ENCODE measurements around the gene CLHC1. TPM values are rescaled to one million over a fixed set of nuclear protein-coding genes. Genes with fewer than 3 reads are reported as not detected.
A peak's percentile ranks its signal among the peaks of the same experiment; 100 is the strongest.
"Not testable (repeated sequence)": the region's sequence is repeated elsewhere in the genome, so short reads cannot be mapped to it uniquely, and the experiment has no call there.

The CLHC1 gene
- 10 to 100 TPM; 18.1 to 19.4 TPM for total RNA-seq

DNA sequence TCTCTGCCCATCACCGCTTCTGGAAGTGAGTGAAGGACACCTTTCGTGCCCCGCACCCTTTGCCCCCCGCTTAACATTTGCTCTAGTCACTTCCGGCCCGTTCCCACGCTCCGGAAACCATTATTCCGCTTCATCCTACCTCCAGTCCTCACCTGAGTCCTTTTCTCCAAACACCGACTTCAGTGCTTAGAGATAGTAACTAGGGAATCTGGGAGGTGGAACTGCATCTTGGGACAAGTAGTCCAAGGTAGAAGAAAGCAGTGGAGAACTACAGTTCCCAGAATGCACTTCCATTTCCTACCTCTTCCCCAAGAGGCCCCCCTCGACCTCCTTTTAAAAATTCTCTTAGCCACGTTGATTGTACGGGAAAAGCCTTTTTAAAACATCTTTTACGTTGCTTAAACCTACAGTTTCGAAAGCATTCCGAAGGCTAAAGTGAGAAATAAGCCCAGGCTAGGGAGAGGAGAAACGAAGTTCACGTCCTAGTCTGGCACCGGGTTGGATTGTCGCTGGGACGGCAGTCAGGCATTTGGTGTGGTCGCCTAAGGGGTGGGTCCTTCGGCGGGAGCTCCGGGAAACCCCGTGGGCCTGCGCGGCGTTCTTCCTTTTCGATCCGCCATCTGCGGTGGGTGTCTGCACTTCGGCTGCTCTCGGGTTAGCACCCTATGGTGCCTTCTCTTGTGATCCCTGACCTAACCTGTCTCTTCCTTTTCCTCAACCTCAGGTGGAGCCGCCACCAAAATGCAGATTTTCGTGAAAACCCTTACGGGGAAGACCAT, at the start of gene CLHC1, which contains the start of gene RPS27A:
CLHC1 (minus strand) TSS at position 210 of the 779 bp plus-strand sequence. CDS start 9,882 bp downstream, outside the sequence.
RPS27A (plus strand) TSS at position 605 of the 779 bp plus-strand sequence; CDS start at position 742, 137 bp downstream.
- DNase-seq, result peak; percentile 94
- Mint-ChIP-seq H3K27ac (peak within 1 kb of the TSS; percentile 94), H3K9me3 (no peaks in the 10 kb centered on the region), H3K27me3 (no peaks in the 10 kb centered on the region), H3K36me3 (peaks cover 32% of the 10 kb centered on the region), H3K4me3 (peak within 1 kb of the TSS; percentile 95), H3K4me1 (peaks cover 44% of the 10 kb centered on the region)
- ATAC-seq (ENCODE audit: low read depth), result peak; percentile 80
- POLR2A ChIA-PET, result interaction anchor here (0.6 to 1.4 kb wide), 9 partner anchors 9 to 674 kb away, joined by 3 to 23 read pairs (median 4); partner anchors contain the start of genes CFAP36, PPP4R3B and RTN4

GRCh38 chr2:55280851-55281546, 48.9 kb upstream of the CLHC1 start:
- ATAC-seq (ENCODE audit: low read depth); H3K36me3 Mint-ChIP-seq; H3K27me3 Mint-ChIP-seq; DNase-seq; H3K9me3 Mint-ChIP-seq: not testable (repeated sequence)
- Mint-ChIP-seq H3K4me1 (peaks cover 11% of the 10 kb centered on the region), H3K27ac (peak overlapping the region; percentile 38), H3K4me3 (peak overlapping the region; percentile 49)
- POLR2A ChIA-PET, result interaction anchor here (0.8 to 1.4 kb wide), 2 partner anchors 11 to 238 kb away, joined by 4 read pairs; partner anchors contain the start of gene CFAP36

DNA sequence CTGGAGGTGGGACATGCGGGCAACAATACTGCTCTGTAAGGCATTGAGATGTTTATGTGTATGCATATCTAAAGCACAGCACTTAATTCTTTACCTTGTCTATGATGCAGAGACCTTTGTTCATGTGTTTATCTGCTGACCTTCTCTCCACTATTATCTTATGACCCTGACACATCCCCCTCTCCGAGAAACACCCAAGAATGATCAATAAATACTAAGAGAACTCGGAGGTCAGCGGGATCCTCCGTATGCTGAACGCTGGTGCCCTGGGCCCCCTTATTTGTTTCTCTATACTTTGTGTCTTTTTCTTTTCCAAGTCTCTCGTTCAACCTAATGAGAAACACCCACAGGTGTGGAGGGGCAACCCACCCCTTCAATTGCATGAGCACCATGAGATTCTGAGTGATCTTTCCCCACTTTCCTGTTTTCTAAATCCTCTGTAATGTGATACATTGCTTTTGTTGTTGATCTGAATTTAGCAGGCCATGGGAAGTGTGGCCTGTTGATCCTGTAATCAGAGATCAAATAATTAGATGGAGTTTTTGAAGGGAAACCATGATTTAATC, 47.8 kb upstream of the CLHC1 start:
- H3K27ac Mint-ChIP-seq; H3K4me3 Mint-ChIP-seq; ATAC-seq (ENCODE audit: low read depth); DNase-seq; H3K9me3 Mint-ChIP-seq; POLR2A ChIA-PET; H3K36me3 Mint-ChIP-seq; H3K27me3 Mint-ChIP-seq: not testable (repeated sequence)
- peaks cover 11% of the 10 kb centered on the region for H3K4me1 Mint-ChIP-seq

DNA sequence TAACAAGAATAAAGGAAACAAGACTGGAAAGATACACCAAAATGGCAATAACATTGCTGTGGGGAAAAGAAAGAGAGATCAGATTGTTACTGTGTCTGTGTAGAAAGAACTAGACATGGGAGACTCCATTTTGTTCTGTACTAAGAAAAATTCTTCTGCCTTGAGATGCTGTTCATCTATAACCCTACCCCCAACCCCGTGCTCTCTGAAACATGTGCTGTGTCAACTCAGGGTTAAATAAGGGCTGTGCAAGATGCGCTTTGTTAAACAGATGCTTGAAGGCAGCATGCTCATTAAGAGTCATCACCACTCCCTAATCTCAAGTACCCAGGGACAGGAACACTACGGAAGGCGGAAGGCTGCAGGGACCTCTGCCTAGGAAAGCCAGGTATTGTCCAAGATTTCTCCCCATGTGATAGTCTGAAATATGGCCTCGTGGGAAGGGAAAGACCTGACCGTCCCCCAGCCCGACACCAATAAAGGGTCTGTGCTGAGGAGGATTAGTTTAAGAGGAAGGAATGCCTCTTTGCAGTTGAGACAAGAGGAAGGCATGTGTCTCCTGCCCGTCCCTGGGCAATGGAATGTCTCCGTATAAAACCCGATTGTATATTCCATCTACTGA, 47.2 kb upstream of the CLHC1 start:
- H3K27ac Mint-ChIP-seq; H3K36me3 Mint-ChIP-seq; H3K9me3 Mint-ChIP-seq; DNase-seq; H3K27me3 Mint-ChIP-seq; H3K4me3 Mint-ChIP-seq; POLR2A ChIA-PET; ATAC-seq (ENCODE audit: low read depth): not testable (repeated sequence)
- H3K4me1 Mint-ChIP-seq, result peaks cover 11% of the 10 kb centered on the region

GRCh38 chr2:55277310-55277709, 45.2 kb upstream of the CLHC1 start:
- H3K4me3 Mint-ChIP-seq, result no peak overlapping the region
- H3K4me1 Mint-ChIP-seq, result no peaks in the 10 kb centered on the region
- no peaks in the 10 kb centered on the region for H3K36me3 Mint-ChIP-seq
- H3K27ac Mint-ChIP-seq, result no peak overlapping the region
- no peaks in the 10 kb centered on the region for H3K9me3 Mint-ChIP-seq
- POLR2A ChIA-PET, result no interaction called here
- no peak for DNase-seq
- H3K27me3 Mint-ChIP-seq, result peaks cover 2% of the 10 kb centered on the region
- ATAC-seq (ENCODE audit: low read depth), result no peak

GRCh38 chr2:55274346-55274745, 42.3 kb upstream of the CLHC1 start:
- H3K27me3 Mint-ChIP-seq; H3K4me1 Mint-ChIP-seq; DNase-seq; H3K4me3 Mint-ChIP-seq; POLR2A ChIA-PET; H3K9me3 Mint-ChIP-seq; H3K27ac Mint-ChIP-seq; H3K36me3 Mint-ChIP-seq; ATAC-seq (ENCODE audit: low read depth): not testable (repeated sequence)

GRCh38 chr2:55269645-55269990, 37.5 kb upstream of the CLHC1 start:
- no peak for DNase-seq

GRCh38 chr2:55268907-55269644, 37.0 kb upstream of the CLHC1 start, which contains the start of gene MTIF2:
Gene MTIF2 (minus strand): TSS chr2:55269231. CDS start chr2:55263858, 5,373 bp downstream.
- Mint-ChIP-seq H3K27ac (peak within 1 kb of the TSS; percentile 94), H3K4me3 (peak within 1 kb of the TSS; percentile 91), H3K9me3 (no peaks in the 10 kb centered on the region), H3K36me3 (peaks cover 5% of the 10 kb centered on the region), H3K27me3 (no peaks in the 10 kb centered on the region), H3K4me1 (peaks cover 7% of the 10 kb centered on the region)
- POLR2A ChIA-PET, result interaction anchor here (0.7 to 1.2 kb wide), 7 partner anchors 12 to 250 kb away, joined by 3 to 4 read pairs (median 4); partner anchors contain the start of gene CFAP36
- peak; percentile 89 for DNase-seq
- ATAC-seq (ENCODE audit: low read depth), result peak; percentile 94

More at GRCh38 chr2:55269645-55269990, 37.5 kb upstream of the CLHC1 start:
- no peaks in the 10 kb centered on the region for H3K9me3 Mint-ChIP-seq
- H3K27me3 Mint-ChIP-seq, result peaks cover 2% of the 10 kb centered on the region
- H3K4me1 Mint-ChIP-seq, result peaks cover 7% of the 10 kb centered on the region
- H3K27ac Mint-ChIP-seq, result peak overlapping the region; percentile 94
- peak overlapping the region; percentile 91 for H3K4me3 Mint-ChIP-seq
- peaks cover 3% of the 10 kb centered on the region for H3K36me3 Mint-ChIP-seq
- POLR2A ChIA-PET, result interaction anchor here (0.7 to 1.1 kb wide), 6 partner anchors 11 to 250 kb away, joined by 3 to 4 read pairs (median 4); partner anchors contain the start of gene CFAP36
- no peak for ATAC-seq (ENCODE audit: low read depth)

DNA sequence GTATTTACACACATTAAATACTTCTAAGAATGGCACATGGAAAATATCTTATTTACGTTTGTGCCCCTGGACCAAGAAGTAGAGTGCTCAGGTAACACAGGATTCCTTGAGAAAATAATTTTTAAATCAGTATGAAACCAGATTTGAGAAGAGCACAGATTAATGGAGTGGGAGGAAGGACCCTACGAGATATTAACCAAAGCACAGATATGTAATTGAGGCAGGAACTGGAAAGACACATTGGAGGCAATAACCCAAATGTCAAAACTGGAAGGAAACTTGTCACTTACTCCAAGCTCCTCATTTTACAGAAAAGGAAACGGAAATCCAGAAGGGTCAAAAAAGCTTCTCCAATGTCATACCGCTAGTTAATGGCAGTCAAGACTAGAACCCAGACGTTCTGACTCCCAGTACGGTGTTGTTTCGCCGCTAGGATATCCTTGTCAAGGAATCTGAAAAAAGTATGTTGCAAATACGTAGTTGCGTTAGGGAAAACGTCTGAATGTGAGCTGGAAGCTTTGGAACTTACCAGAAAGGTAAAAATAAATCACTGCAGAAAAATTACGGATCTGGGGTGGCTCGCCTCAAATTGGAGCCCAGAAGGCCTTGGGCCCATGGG, 36.3 kb upstream of the CLHC1 start:
- Mint-ChIP-seq H3K27ac (peak overlapping the region; percentile 94), H3K36me3 (peaks cover 5% of the 10 kb centered on the region), H3K27me3 (no peaks in the 10 kb centered on the region), H3K4me3 (peak overlapping the region; percentile 91), H3K4me1 (peaks cover 7% of the 10 kb centered on the region), H3K9me3 (no peaks in the 10 kb centered on the region)
- no peak for ATAC-seq (ENCODE audit: low read depth)
- POLR2A ChIA-PET, result interaction anchor here (1.2 kb wide), 1 partner anchor 13 kb away, joined by 3 read pairs; no protein-coding TSS in a partner anchor
- DNase-seq, result no peak

- ATAC-seq (ENCODE audit: low read depth); H3K4me1 Mint-ChIP-seq; H3K9me3 Mint-ChIP-seq; H3K4me3 Mint-ChIP-seq; H3K27me3 Mint-ChIP-seq; H3K36me3 Mint-ChIP-seq; H3K27ac Mint-ChIP-seq; DNase-seq: not testable (repeated sequence)
- POLR2A ChIA-PET, result interaction anchor here (0.6 kb wide), 1 partner anchor 226 kb away, joined by 3 read pairs; no protein-coding TSS in a partner anchor
Measured at GRCh38 chr2:55259586-55259985, 27.5 kb upstream of the CLHC1 start.

DNA sequence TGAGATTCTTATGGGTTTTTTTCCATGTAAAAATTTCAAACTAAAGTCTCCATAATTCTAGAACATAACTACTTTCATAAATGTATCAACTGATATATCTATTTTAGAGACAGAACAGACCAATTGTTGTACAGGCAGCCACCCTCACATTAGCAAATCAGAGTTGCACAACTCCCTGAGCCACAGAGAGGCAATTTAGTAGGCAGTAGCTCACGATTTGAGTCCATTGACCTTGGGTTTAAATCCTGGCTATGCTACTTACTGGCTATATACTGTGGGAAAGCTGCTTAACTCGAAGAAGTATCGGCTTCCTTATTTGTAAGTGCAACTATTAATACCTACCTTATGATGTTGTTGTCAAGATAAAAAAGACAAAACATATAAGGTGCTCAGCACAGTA, 20.7 kb upstream of the CLHC1 start:
- POLR2A ChIA-PET, result no interaction called here
- Mint-ChIP-seq H3K4me3 (no peak overlapping the region), H3K27ac (no peak overlapping the region), H3K27me3 (no peaks in the 10 kb centered on the region), H3K4me1 (no peaks in the 10 kb centered on the region), H3K36me3 (peaks cover 12% of the 10 kb centered on the region), H3K9me3 (no peaks in the 10 kb centered on the region)
- ATAC-seq (ENCODE audit: low read depth) (no peak), DNase-seq (no peak)

DNA sequence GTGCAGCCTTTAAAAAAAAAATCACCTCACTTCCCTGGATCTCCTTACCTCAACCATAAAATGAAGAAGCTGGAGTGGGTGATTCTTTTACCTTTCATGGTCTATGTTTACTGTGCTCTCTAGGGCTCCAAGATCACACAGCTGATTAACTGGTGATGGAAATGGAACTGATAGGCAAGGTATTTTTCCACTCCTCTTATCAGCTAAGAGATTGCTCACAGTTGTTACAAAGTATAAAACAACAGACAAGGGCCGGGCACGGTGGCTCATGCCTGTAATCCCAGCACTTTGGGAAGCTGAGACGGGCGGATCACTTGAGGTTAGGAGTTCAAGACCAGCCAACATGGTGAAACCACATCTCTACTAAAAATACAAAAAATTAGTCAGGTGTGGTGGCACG, 14.9 kb upstream of the CLHC1 start:
- DNase-seq (no peak), ATAC-seq (ENCODE audit: low read depth) (no peak)
- H3K27ac Mint-ChIP-seq, result no peak overlapping the region
- POLR2A ChIA-PET, result interaction anchor here (0.6 kb wide), 2 partner anchors 9 to 21 kb away, joined by 3 to 6 read pairs; no protein-coding TSS in a partner anchor
- H3K4me3 Mint-ChIP-seq, result no peak overlapping the region
- H3K9me3 Mint-ChIP-seq, result no peaks in the 10 kb centered on the region
- H3K4me1 Mint-ChIP-seq, result no peaks in the 10 kb centered on the region
- peaks cover 16% of the 10 kb centered on the region for H3K36me3 Mint-ChIP-seq
- no peaks in the 10 kb centered on the region for H3K27me3 Mint-ChIP-seq

Measured in activated naive CD8-positive, alpha-beta T cell treated with anti-CD3 and anti-CD28 coated beads, Interleukin-2, amount 10 ng/mL, durations not matched to agents 7 days and 5 days (primary cell).